SH-SY5Y (cell line): Measurements from ENCODE around the gene XRCC5.

Experiments
- GATA2 ChIP-seq: IDR thresholded peaks from 2 replicates; pipeline ENCODE4 v1.6.1; 2011; ENCODE audit warnings: mild to moderate bottlenecking, low read depth, low read length
- GATA3 ChIP-seq: IDR thresholded peaks from 2 replicates; pipeline ENCODE4 v1.6.1; 2011; ENCODE audit warnings: low read depth, mild to moderate bottlenecking, low read length, moderate library complexity

DNA sequence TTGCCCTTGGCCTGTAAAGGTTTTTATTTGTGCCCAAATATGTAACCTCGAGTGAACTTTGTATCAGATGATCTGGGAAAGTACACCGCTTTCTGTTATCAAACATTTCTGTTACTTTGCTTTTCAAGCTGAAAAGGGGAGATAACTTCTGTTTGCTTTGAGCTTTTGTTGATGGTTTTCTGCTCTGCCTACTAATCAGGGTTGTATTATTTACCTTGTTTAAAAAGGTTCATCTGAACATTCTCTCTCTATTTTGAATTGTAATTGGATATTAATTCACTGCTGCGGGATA, 79.4 kb downstream of the XRCC5 start:
- TF ChIP-seq GATA3 (no peak), GATA2 (no peak)
